DOHH2 (cell line): ENCODE results near the gene PADI1.

Experiments used
- H3F3A ChIP-seq: fragments of 200-600 bp; sonication (generic), shearing (Covaris generic); 2 replicates; pipeline ENCODE4 v1.6.0; 2016; ENCODE audit warnings: antibody characterized with exemption, mild to moderate bottlenecking; ENCODE audit not compliant: control insufficient read depth, insufficient read depth
- H3K27ac ChIP-seq: fragments of 200-600 bp; sonication (generic); 2 replicates; pipeline ENCODE4 v1.5.1; 2014; ENCODE audit warnings: low read depth, mild to moderate bottlenecking, low read length, moderate library complexity
- H3K27me3 ChIP-seq: fragments of 200-600 bp; sonication (generic); 2 replicates; pipeline ENCODE4 v1.6.1; 2014; ENCODE audit warnings: mild to moderate bottlenecking, low read length, mixed read lengths; ENCODE audit not compliant: control insufficient read depth
- H3K36me3 ChIP-seq: fragments of 200-600 bp; sonication (generic); 2 replicates; pipeline ENCODE4 v1.6.1; 2014; ENCODE audit warnings: mild to moderate bottlenecking, low read length, moderate library complexity, mixed read lengths; ENCODE audit not compliant: control insufficient read depth
- H3K4me1 ChIP-seq: fragments of 200-600 bp; sonication (generic); 2 replicates; pipeline ENCODE4 v1.6.1; 2014; ENCODE audit warnings: mild to moderate bottlenecking, low read length, mixed read lengths; ENCODE audit not compliant: control insufficient read depth
- H3K4me2 ChIP-seq: fragments of 200-600 bp; sonication (generic); 2 replicates; pipeline ENCODE4 v1.6.0; 2014; ENCODE audit warnings: mild to moderate bottlenecking, low read length, moderate library complexity
- H3K4me3 ChIP-seq: fragments of 200-600 bp; sonication (generic); 2 replicates; pipeline ENCODE4 v1.5.1; 2014; ENCODE audit warnings: mild to moderate bottlenecking, low read length, mixed read lengths
- H3K79me2 ChIP-seq: fragments of 200-600 bp; sonication (generic); 2 replicates; pipeline ENCODE4 v1.6.1; 2014; ENCODE audit warnings: mild to moderate bottlenecking, low read length, mixed read lengths; ENCODE audit not compliant: control insufficient read depth
- H3K9me2 ChIP-seq: fragments of 200-600 bp; sonication (generic); replicated peaks from 2 replicates; pipeline ENCODE4 v1.6.1; 2014; ENCODE audit warnings: mild to moderate bottlenecking, low read length, mixed read lengths; ENCODE audit not compliant: control insufficient read depth
- H3K9me3 ChIP-seq: fragments of 200-600 bp; sonication (generic); 2 replicates; pipeline ENCODE4 v1.6.1; 2014; ENCODE audit warnings: antibody characterized with exemption, low read length, mixed read lengths; ENCODE audit not compliant: control insufficient read depth, insufficient read depth
- H4K20me1 ChIP-seq: fragments of 200-600 bp; sonication (generic); 2 replicates; pipeline ENCODE4 v1.6.0; 2014; ENCODE audit warnings: low read depth, mild to moderate bottlenecking, antibody characterized with exemption, low read length, moderate library complexity; ENCODE audit not compliant: control insufficient read depth, insufficient read depth
- EZH2phosphoT487 ChIP-seq: fragments of 200-600 bp; sonication (generic); IDR thresholded peaks from 2 replicates; pipeline ENCODE4 v1.6.1; 2017; ENCODE audit warnings: borderline replicate concordance, mild to moderate bottlenecking, antibody characterized with exemption, low read length, moderate library complexity, mixed read lengths
- TF ChIP-seq, protein P1 (sequence below): fragments of 200-600 bp; sonication (generic); IDR thresholded peaks from one replicate; pipeline ENCODE4 v1.5.1; 2014; ENCODE audit warnings: antibody characterized with exemption, mild to moderate bottlenecking, low read depth, low read length; ENCODE audit not compliant: poor library complexity, severe bottlenecking

Gene PADI1

DNA sequence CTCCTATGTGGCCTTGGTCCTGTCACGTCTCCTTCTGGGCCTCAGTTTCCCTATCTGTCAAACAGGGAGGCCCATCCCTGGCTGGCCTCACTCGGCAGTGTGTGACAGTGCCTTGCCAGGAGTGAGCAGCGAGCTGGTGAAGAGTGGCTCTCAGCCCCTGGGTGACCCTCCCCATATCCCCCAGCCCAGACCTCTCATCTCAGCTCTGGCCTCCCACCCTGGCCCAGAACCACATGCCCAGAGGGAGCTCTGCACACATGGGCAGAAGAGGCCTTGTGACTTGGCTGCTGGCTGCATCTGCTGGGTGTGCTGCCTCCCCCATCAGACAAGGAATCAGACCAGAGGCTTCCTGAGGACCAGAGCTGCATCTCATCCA lies 19.5 kb upstream of the PADI1 start:
- H3K79me2 ChIP-seq = no peaks in the 10 kb centered on the region
- H3K4me3 ChIP-seq = no peak overlapping the region
- peaks cover 17% of the 10 kb centered on the region for H3K4me1 ChIP-seq
- H3K9me2 ChIP-seq = no peaks in the 10 kb centered on the region
- H3K4me2 ChIP-seq = no peak overlapping the region
- H3K9me3 ChIP-seq = peaks cover 5% of the 10 kb centered on the region; the same call in 1 of the 2 replicates
- no peak for TF ChIP-seq EZH2phosphoT487
- TF ChIP-seq, protein P1, sequence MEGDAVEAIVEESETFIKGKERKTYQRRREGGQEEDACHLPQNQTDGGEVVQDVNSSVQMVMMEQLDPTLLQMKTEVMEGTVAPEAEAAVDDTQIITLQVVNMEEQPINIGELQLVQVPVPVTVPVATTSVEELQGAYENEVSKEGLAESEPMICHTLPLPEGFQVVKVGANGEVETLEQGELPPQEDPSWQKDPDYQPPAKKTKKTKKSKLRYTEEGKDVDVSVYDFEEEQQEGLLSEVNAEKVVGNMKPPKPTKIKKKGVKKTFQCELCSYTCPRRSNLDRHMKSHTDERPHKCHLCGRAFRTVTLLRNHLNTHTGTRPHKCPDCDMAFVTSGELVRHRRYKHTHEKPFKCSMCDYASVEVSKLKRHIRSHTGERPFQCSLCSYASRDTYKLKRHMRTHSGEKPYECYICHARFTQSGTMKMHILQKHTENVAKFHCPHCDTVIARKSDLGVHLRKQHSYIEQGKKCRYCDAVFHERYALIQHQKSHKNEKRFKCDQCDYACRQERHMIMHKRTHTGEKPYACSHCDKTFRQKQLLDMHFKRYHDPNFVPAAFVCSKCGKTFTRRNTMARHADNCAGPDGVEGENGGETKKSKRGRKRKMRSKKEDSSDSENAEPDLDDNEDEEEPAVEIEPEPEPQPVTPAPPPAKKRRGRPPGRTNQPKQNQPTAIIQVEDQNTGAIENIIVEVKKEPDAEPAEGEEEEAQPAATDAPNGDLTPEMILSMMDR = no peak
- H3K27ac ChIP-seq = no peak overlapping the region
- no peaks in the 10 kb centered on the region for H3K27me3 ChIP-seq
- H3K36me3 ChIP-seq = no peaks in the 10 kb centered on the region
- no peaks in the 10 kb centered on the region for H3F3A ChIP-seq
- H4K20me1 ChIP-seq = no peaks in the 10 kb centered on the region

DNA sequence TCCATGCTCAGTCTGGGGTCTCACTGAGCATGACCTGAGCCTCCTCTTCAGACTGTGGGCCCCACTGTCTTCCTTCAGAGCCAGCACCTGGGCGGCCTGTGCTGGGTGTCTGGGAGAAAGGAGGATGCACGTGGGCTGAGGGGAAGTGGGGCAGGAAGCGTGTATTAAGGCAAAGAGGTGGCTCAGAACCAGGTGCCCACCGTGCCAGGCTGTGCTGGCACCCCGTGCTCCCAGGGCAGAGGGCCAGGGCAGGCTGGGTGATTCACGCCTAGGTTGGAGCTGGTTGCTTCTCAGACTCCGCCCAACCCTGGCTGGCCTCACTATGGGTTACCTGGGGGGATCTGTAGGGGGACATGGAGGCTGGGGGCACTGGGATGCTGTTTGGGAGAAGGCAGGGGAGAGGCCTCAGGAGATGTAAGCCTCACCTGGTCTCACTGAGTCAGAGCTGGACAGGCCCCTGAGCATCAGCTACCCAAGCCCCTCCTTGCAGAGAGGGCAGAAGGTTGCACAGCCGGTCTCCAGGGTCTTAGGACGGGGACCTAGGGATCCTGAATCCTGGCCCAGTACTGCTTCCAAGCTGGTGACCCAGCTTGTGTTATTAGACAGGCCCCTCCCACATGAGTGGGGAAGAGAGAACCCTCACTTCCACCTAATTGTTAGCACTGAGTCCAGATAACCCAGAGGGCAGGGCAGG lies 18.6 kb upstream of the PADI1 start:
- Histone ChIP-seq H3K79me2 (no peaks in the 10 kb centered on the region), H3K9me2 (no peaks in the 10 kb centered on the region), H3K27me3 (no peaks in the 10 kb centered on the region), H3F3A (no peaks in the 10 kb centered on the region), H3K4me3 (no peak overlapping the region), H3K27ac (no peak overlapping the region), H3K9me3 (peaks cover 5% of the 10 kb centered on the region; the same call in 1 of the 2 replicates), H3K4me1 (peaks cover 15% of the 10 kb centered on the region), H4K20me1 (no peaks in the 10 kb centered on the region), H3K36me3 (no peaks in the 10 kb centered on the region), H3K4me2 (no peak overlapping the region)
- TF ChIP-seq EZH2phosphoT487 = no peak

DNA sequence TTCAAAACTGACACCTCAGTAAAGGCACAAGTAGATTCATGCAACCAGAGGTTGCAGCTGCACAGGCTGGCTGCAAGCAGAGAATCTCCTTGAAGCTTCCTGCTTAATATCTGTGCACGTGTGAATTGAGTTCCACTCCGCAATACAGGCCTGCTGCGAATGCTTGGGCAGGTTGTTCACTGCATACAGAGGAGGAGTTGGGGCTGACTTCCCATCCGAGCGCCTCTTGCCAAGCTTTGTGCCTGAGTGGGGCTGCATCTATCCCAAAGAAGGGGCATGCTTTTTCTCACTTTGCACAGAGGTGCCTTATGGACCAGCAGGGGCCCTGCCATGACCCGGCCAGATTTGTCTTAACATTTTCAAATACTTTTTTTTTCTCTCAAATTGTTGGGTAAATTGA lies 17.9 kb upstream of the PADI1 start:
- no peaks in the 10 kb centered on the region for H3K27me3 ChIP-seq
- no peak overlapping the region for H3K27ac ChIP-seq
- H3K9me3 ChIP-seq = peaks cover 5% of the 10 kb centered on the region; the same call in 1 of the 2 replicates
- H3K79me2 ChIP-seq = no peaks in the 10 kb centered on the region
- H3K4me1 ChIP-seq = peaks cover 14% of the 10 kb centered on the region
- no peak for TF ChIP-seq EZH2phosphoT487
- TF ChIP-seq, protein P1 = no peak
- no peak overlapping the region for H3K4me2 ChIP-seq
- H3K9me2 ChIP-seq = no peaks in the 10 kb centered on the region
- H4K20me1 ChIP-seq = no peaks in the 10 kb centered on the region
- H3F3A ChIP-seq = no peaks in the 10 kb centered on the region
- H3K36me3 ChIP-seq = no peaks in the 10 kb centered on the region
- no peak overlapping the region for H3K4me3 ChIP-seq

DNA sequence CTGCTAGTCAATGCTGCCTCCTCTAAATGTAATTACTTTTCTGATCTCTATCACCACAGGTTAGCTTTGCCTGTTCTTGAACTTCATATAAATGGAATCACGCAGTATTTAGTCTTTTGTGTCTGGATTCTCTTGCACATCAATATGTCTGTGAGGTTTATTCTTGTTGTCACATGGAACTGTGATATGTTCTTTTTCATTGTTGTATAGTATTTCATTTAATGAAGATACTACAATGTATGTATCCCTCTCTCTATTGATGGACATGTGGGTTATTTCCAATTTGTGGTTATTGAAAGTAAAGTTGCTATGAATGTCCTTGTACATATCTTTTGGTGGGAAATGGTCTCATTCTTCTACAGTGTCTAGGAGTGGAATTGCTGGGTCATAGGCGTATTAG lies 16.7 kb upstream of the PADI1 start:
- Histone ChIP-seq H3K36me3 (no peaks in the 10 kb centered on the region), H3K27me3 (no peaks in the 10 kb centered on the region), H3K4me3 (no peak overlapping the region), H4K20me1 (no peaks in the 10 kb centered on the region), H3K4me2 (no peak overlapping the region), H3K9me3 (peaks cover 5% of the 10 kb centered on the region; the same call in 1 of the 2 replicates), H3F3A (no peaks in the 10 kb centered on the region), H3K4me1 (peaks cover 13% of the 10 kb centered on the region), H3K9me2 (no peaks in the 10 kb centered on the region), H3K27ac (no peak overlapping the region), H3K79me2 (no peaks in the 10 kb centered on the region)
- no peak for TF ChIP-seq EZH2phosphoT487
- TF ChIP-seq, protein P1 = no peak
